HCEC 1CT (cell line): ENCODE results near the gene PASD1.
"Not testable (repeated sequence)": the region's sequence is repeated elsewhere in the genome, so short reads cannot be mapped to it uniquely, and the experiment has no call there.

Experiments
- DNase-seq: peaks from one replicate; pipeline ENCODE4 v3.0.0-alpha.2; 2017

PASD1 gene

DNA sequence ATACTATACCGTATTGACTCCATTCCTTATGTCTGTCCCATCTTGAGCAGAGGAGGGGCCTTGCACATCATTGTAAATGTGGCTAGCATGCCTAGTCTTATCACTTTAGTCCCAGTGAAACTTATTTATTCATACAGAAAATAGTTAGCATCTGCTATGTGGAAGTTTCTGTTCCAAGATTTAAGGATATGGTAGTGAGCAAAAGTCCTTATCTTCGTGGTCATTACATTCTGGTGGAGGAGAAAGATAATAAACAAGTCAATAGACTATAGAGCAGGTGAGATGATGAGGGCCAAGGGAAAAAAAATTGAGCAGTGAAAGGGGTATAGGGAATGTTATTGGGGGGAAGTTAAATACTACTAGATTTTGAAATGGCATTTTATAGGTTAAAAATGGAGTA, 68.3 kb downstream of the PASD1 start:
- DNase-seq, result no peak

- DNase-seq, result no peak
These were observed 69.7 kb downstream of the PASD1 start for GRCh38 chrX:151633157-151633556.

- DNase-seq, result no peak
These were observed 71.5 kb downstream of the PASD1 start for GRCh38 chrX:151634937-151635336.

GRCh38 chrX:151641564-151641963, 78.1 kb downstream of the PASD1 start:
- DNase-seq, result no peak

DNA sequence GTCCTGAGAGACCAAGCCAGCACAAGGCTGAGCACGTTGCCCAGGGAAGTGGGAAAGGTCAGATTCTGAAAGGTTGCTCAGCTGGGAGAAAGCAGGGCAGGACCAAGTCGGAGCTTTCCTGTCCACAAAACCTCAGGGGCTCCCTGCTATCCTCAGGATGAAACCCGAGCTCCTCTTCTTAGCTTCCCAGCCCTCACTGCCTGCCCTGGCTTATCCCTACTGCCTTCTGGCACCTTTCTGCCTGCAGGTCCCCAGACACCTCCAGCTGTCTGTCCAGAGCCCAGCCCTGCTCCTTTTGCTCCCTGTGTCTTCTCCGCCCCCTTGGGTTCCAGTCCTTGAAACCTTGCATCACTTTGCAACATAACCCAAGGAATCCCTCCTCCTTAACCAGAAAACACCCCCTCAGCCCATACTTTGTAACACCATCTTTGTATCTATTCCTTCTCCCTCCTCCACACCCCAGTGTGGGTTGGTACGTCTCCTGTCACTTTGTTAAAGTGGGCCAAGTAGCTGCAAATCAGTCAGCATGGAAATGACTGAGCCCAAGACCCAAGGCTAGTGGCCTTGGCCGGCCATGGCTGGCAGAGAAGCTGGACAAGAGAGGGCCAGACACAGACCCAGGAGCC, 111.8 kb downstream of the PASD1 start:
- no peak for DNase-seq

DNA sequence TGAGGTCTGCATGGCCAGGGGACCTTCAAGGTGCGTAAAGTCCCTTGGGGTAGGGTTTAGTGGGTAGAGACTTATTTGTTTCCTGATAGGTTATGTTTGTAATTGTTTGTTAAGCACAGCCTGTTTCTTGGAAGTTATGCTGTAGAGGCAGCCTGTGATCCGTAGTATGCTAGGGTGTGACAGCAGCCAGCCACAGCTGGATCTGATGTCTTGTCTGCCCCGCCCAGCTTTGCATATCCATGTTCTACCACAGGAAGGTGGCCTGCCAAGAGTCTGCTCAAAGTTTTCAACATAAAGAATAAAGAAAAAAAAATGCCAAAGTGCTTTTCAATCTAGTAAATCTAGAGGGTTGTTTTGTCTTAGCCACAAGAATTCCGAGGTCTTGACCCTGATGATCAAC, 112.7 kb downstream of the PASD1 start:
- DNase-seq, result no peak

DNA sequence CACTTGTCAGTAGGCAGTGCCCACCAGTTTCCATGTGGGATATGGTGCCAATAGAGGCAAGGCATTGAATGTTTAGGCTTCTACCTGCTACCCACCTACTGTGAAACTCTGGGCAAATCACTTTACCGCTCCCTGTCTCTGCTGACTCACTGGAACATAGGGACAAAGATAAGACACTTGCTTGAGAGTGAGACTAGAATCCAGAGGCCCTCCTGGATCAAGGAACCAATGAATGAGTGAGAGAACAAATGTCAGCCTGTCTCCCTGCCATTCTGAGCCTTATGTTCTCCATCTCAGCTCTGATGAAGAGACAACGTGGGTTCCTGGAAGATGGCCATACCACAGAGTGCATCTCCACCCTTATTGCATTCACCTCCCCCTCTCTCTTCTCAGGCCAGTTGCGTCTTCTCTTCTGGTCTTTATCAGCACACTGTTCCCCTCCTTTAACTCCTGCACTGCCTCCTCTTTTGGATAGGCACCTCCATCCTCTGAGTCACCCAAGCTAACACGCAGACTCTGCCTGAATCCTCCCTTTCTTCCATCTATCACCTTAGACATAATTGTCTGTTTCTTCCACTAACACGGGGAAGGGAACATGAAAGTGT, 116.4 kb downstream of the PASD1 start:
- DNase-seq, result no peak

DNA sequence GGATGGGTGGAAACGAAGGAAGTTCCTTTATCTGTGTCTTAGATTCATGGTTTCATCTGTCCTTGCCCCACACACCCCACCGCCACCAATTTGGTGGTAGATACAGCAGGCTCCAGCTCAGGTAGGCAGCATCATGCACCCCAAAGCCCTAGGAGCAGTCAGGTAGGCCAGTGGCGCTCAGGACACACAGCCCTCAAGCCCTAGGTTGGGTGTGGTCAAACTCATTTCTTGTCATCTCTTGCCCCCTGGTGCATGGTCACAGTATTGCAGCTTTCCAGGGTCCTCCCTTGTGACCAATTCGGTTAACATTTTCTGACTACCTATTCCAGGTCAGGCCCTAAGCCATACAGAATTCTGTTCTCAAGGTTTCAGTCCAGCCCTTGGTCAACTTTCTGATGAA, 117.3 kb downstream of the PASD1 start:
- no peak for DNase-seq

- DNase-seq, result no peak
These were observed 124.2 kb downstream of the PASD1 start for GRCh38 chrX:151687635-151688034.

DNA sequence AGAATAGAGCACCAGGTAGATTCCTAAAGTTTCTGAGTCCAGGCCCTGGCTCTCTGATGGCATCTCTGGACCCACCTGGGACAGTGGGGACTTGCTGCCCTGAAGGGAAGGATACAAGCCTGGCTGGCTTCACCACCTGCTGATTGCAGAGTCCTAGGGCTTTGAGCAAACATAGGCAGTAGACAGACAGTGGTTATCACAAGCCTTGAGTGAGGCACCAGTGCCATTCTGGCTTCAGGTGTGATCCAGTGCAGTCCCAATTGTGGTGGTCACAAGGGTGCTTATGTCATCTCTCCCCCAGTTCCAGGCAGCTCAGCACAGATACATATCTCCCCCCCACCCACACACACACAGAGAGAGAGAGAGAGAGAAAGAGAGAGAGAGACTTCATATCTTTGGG, 125.2 kb downstream of the PASD1 start:
- no peak for DNase-seq

GRCh38 chrX:151692825-151693224, 129.3 kb downstream of the PASD1 start:
- no peak for DNase-seq

DNA sequence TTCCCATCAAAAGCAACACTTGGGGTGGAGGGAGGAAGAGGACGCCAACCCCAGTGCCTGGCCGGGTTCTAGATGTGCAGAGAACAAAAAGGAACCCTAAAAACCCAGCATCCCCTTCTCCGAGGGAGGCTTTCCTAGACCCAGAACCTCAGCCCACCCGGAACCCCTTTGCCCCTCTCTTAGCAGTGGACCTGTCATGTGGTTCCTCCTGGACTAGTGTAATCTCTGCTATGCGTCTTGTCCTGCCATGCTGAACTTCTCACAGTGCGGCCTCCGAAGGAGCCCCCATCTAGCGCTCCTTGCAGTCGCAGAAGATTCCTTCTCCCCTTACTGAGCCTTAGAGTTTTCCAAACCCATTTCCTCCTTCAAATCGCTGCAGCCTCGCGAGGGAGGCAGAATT, 130.6 kb downstream of the PASD1 start:
- DNase-seq, result no peak

- DNase-seq, result no peak
These were observed 131.4 kb downstream of the PASD1 start, which contains the start of gene PRRG3 for GRCh38 chrX:151694661-151695582. Gene PRRG3 (plus strand): TSS chrX:151695458. CDS start chrX:151698815, 3,357 bp downstream.

DNA sequence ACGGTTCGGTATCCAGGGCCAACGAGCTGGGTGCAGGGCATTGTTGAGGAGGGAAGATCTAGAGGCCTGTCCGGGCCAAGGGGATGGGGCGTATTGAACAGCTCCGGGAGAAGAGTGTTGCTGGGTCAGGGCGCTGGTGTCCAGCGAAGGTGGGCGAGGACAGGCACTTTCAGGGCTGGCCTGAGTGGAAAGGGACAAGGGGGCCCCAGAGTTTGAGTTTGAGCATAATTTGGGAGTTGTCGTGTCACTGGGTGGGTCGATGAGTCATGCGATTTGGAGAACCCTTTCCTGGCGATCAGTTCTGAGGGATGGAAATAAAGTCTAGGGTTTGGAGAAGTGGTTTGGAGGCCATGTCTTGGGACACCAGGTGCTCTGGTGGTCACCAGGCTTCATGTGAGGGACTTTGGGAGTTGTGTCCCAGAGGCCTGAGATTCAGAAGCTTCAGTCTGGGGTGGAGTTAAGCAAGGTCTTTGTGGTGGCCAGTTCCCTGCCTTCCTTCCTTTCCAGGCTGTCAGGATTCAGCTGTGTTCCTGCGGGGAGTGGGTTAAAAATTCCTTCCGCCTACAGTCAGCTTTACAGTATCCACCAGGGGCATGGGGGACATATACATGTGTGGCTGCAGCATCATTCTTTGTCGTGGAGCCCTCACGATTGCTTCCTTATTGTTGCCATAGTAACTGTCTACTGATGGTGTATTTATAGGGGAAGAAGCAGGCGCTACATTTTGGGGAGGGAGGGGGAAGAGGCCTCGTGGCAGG, 132.3 kb downstream of the PASD1 start:
- no peak for DNase-seq

GRCh38 chrX:151697082-151697481, 133.6 kb downstream of the PASD1 start:
- DNase-seq, result not testable (repeated sequence)

- no peak for DNase-seq
These were observed 134.0 kb downstream of the PASD1 start for GRCh38 chrX:151697522-151697921.

DNA sequence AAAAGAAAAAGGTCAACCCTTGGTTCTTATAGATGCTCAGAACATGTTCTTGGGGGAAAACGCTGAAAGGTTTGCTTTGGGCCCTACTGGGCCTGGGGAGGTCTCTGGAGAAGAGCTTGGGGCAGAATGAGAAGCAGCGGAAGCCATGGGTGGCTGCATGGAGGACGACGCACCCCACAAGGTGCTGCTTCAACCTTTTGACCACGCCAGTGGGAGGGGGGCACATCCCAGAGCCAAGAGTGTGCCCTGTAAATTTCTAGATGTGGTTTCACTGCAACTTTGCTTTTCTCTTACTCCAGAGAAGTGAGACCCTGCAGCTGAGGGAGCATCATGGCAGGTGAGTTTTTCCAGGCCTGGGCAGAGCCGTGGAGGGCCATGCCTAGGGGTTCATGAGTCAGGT, 135.0 kb downstream of the PASD1 start:
- DNase-seq, result no peak

- no peak for DNase-seq
These were observed 136.3 kb downstream of the PASD1 start for GRCh38 chrX:151699746-151700145.

DNA sequence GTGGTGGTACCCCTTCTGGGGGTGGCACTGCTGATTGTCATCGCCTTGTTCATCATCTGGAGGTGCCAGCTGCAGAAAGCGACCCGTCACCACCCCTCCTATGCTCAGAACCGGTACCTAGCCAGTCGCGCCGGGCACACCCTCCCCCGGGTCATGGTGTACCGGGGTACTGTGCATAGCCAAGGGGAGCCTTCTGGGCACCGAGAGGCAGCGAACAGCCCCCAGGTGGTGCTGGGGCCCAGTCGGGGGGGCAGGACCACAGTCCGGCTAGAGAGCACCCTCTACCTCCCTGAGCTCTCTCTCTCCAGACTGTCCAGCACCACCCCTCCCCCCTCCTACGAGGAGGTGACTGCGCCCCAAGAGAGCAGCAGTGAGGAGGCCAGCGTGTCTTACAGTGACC, 137.1 kb downstream of the PASD1 start:
- DNase-seq, result no peak

DNA sequence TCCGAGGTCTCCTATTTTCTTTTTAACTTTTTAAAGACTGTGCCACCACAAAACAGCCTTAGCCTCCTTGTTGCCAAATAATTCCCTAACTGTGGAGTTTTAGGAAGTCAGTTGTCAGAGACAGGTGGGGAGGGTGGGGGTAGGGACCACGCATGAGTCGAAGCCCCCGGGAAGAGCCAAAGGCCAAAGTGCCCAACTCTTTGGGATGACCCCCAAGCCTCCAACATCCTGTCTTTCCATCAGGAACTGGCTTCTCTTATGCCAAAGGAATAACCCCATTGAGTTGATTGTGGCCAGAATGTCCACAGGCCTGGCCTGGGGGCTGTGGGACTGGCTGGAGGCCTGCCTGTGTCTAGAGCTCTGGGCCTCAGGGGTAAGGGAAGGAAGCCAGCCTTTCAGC, 137.6 kb downstream of the PASD1 start:
- no peak for DNase-seq

- no peak for DNase-seq
These were observed 138.1 kb downstream of the PASD1 start for GRCh38 chrX:151701531-151701930.

- no peak for DNase-seq
These were observed 138.7 kb downstream of the PASD1 start for GRCh38 chrX:151702026-151702714.
